Osteocyte (in vitro differentiated cells): ENCODE measurements around the gene TSFM. TPM values are rescaled to one million over a fixed set of nuclear protein-coding genes. Genes with fewer than 3 reads are reported as not detected.
"Not testable (repeated sequence)": the region's sequence is repeated elsewhere in the genome, so short reads cannot be mapped to it uniquely, and the experiment has no call there.

Experiments used
- DNase-seq: peaks from one replicate; pipeline ENCODE4 v3.0.0; 2021; ENCODE audit warnings: mixed read lengths; ENCODE audit not compliant: unreplicated experiment; ENCODE audit errors: extremely low spot score
- H3K27ac Mint-ChIP-seq: one replicate; pipeline ENCODE4 v1.8.0; 2021; ENCODE audit warnings: mild to moderate bottlenecking, mixed read lengths; ENCODE audit not compliant: unreplicated experiment
- H3K27me3 Mint-ChIP-seq: one replicate; pipeline ENCODE4 v1.8.0; 2021; ENCODE audit warnings: mixed read lengths; ENCODE audit not compliant: unreplicated experiment
- H3K36me3 Mint-ChIP-seq: one replicate; pipeline ENCODE4 v1.8.0; 2021; ENCODE audit warnings: mixed read lengths; ENCODE audit not compliant: unreplicated experiment
- H3K4me1 Mint-ChIP-seq: one replicate; pipeline ENCODE4 v1.8.0; 2021; ENCODE audit warnings: mixed read lengths; ENCODE audit not compliant: unreplicated experiment
- H3K4me3 Mint-ChIP-seq: one replicate; pipeline ENCODE4 v1.8.0; 2021; ENCODE audit warnings: mild to moderate bottlenecking, moderate library complexity, mixed read lengths; ENCODE audit not compliant: unreplicated experiment
- H3K9me3 Mint-ChIP-seq: one replicate; pipeline ENCODE4 v1.8.0; 2021; ENCODE audit warnings: mixed read lengths; ENCODE audit not compliant: unreplicated experiment
- total RNA-seq: library from RNA; stranded (reverse); gene quantifications from 2 replicates; pipeline ENCODE4 v1.2.1, GENCODE V29; 2021
- TF ChIP-seq, protein P1 (sequence below): fragments of 200-600 bp; sonication (generic); IDR thresholded peaks from 2 replicates; pipeline ENCODE4 v1.5.0; 2021; ENCODE audit warnings: antibody characterized with exemption, mild to moderate bottlenecking, moderate library complexity

The TSFM gene
- total RNA-seq, 1 donor from 2014 or later = 28.5 TPM

DNA sequence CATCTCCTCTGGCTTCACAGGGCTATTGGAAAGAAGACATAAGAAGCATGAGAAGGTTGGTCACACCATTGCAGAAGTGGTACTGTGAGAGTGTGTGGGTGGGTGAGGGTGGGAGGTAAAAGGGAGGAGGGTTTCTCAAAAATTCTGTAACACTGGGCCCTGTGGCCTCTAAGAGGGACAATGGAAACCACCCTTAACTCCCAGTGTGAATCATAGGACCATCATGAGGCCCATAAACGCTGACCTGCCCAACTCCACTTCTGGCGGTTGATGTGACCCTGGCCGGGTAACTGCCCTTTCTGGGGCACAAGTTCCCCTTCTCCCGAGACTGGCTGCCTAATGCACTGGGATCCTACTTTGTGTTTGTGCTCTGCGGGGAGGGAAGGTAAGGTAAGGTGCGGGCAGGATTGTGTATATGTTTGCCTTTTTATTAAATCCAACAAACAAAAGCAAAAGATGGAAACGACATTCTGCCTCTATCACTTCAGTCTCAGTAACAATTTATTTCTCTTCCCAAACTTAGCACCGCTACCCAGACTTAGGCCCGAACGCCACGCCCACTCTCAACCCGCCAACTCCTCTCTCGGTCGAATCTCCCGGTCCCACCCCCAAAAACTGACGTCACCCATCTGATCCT is 11.2 kb upstream of the TSFM start:
- peak; percentile 91 for DNase-seq
- no peaks in the 10 kb centered on the region for H3K9me3 Mint-ChIP-seq
- peak overlapping the region; percentile 99 for H3K27ac Mint-ChIP-seq
- peaks cover 15% of the 10 kb centered on the region for H3K36me3 Mint-ChIP-seq
- H3K4me3 Mint-ChIP-seq = peak overlapping the region; percentile 98
- H3K27me3 Mint-ChIP-seq = peaks cover 4% of the 10 kb centered on the region
- H3K4me1 Mint-ChIP-seq = peaks cover 28% of the 10 kb centered on the region
- TF ChIP-seq, protein P1, sequence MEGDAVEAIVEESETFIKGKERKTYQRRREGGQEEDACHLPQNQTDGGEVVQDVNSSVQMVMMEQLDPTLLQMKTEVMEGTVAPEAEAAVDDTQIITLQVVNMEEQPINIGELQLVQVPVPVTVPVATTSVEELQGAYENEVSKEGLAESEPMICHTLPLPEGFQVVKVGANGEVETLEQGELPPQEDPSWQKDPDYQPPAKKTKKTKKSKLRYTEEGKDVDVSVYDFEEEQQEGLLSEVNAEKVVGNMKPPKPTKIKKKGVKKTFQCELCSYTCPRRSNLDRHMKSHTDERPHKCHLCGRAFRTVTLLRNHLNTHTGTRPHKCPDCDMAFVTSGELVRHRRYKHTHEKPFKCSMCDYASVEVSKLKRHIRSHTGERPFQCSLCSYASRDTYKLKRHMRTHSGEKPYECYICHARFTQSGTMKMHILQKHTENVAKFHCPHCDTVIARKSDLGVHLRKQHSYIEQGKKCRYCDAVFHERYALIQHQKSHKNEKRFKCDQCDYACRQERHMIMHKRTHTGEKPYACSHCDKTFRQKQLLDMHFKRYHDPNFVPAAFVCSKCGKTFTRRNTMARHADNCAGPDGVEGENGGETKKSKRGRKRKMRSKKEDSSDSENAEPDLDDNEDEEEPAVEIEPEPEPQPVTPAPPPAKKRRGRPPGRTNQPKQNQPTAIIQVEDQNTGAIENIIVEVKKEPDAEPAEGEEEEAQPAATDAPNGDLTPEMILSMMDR = no peak

DNA sequence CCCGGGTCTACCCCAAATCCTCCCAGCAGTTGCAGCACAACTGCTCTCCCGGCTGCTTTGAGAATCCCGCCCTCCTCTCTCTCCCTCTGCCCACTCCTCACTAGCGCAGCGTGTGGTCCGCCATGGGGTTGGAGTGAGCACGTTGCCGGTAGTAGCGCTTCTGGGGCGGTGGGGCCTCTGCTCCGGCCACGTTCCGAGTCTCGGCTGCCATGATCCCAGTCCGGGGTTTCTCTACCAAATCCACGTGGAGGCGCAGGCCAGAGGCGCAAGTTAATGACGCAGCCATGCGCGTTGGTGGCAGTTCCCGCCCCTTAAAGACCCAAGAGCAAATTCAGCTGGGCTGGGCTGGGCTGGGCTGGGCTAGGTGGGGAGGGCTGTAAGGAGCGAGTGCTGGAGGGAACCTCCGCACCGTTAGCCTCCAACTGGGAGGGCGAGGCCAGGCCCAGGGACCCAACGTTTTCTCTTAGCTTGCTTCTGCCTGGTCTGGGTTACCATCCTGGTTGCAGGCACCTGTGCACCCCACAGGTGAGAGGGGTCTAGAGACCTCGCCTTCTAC is 10.6 kb upstream of the TSFM start, which contains the start of gene METTL1:
Gene METTL1, minus strand, starts transcription at position 233 of the 556 bp plus-strand sequence. Its CDS starts 22 bp downstream, at position 211.
- H3K4me1 Mint-ChIP-seq = peaks cover 22% of the 10 kb centered on the region

DNA sequence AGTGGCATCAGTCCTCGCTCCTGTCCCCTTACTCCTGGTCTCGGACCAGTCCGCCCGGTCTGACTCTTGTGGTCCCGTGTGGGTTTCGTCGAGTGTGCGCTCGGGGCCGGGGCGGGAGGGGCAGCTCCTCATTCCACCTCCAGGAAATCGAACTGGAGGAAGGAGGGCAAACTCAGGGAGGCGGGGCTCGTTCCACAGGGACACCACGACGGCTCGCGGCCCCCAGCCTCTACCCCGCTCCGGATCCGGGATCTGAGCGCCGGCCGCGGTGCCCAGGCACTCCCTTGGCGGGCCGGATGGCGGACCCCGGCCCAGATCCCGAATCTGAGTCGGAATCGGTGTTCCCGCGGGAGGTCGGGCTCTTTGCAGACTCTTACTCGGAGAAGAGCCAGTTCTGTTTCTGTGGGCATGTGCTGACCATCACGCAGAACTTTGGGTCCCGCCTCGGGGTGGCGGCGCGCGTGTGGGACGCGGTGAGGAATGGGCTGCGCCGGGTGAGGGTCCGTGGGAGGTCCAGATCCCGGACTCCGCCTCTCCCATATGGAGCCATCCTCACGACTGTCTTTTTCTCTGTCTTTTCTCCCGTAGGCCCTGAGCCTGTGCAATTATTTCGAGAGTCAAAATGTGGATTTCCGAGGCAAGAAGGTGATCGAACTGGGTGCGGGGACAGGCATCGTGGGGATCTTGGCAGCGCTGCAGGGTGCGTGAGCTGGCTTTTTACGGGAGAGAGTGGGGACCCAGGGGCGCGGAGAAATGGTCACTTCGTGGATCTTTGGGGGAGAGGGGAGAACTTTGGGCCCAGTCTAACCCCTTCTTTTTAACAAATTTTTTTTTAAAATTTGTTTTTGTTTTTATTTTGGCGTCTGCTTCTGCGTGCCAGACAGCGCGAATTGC is 9.9 kb upstream of the TSFM start, which contains the start of gene EEF1AKMT3:
Gene EEF1AKMT3, plus strand, starts transcription at position 186 of the 894 bp plus-strand sequence. Its CDS starts 111 bp downstream, at position 297.
- H3K4me1 Mint-ChIP-seq = peaks cover 21% of the 10 kb centered on the region
- H3K36me3 Mint-ChIP-seq = peaks cover 17% of the 10 kb centered on the region
- peak within 1 kb of the TSS; percentile 99 for H3K27ac Mint-ChIP-seq
- TF ChIP-seq, protein P1 = no peak
- peak within 1 kb of the TSS; percentile 98 for H3K4me3 Mint-ChIP-seq
- H3K9me3 Mint-ChIP-seq = no peaks in the 10 kb centered on the region
- H3K27me3 Mint-ChIP-seq = no peaks in the 10 kb centered on the region
- no peak for DNase-seq

More for the DNA sequence above, 10.6 kb upstream of the TSFM start, which contains the start of gene METTL1:
- TF ChIP-seq, protein P1 = no peak
- Mint-ChIP-seq H3K9me3 (no peaks in the 10 kb centered on the region), H3K36me3 (peaks cover 15% of the 10 kb centered on the region), H3K27ac (peak within 1 kb of the TSS; percentile 99), H3K4me3 (peak within 1 kb of the TSS; percentile 98), H3K27me3 (no peaks in the 10 kb centered on the region)
- peak; percentile 97 for DNase-seq

DNA sequence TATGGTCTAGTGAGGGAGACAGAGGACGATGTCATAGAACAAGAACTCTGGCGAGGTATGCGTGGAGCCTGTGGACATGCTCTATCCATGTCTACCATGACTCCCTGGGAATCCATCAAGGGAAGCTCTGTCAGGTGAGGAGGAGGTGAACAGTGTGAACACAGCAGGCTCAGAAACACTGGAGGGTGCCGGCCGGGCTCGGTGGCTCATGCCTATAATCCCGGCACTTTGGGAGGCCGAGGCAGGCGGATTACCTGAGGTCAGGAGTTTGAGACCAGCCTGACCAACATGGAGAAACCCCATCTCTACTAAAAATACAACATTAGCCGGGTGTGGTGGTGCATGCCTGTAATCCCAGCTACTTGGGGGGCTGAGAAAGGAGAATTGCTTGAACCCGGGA is 8.0 kb upstream of the TSFM start:
- H3K4me3 Mint-ChIP-seq, DNase-seq, H3K27me3 Mint-ChIP-seq, H3K9me3 Mint-ChIP-seq, H3K27ac Mint-ChIP-seq: not testable (repeated sequence)
- Mint-ChIP-seq H3K4me1 (peaks cover 22% of the 10 kb centered on the region), H3K36me3 (peaks cover 11% of the 10 kb centered on the region)

DNA sequence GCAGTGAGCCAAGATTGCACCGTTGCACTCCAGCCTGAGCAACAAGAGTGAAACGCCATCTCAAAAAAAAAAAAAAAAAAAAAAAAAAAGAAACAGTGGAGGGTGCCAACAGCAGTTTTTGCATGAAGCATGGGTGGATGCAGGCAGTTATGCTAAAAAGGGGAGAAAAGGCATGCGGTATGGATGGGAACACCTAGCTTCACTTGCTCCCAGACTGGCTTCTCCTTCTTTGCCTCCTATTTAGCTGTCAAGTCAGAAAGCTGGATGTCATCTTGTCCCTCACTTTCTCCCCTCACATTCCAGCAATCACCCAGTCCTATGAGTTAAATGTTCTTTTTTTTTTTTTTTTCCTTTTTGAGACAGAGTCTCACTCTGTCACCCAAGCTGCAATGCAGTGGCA is 7.5 kb upstream of the TSFM start:
- H3K27me3 Mint-ChIP-seq = no peaks in the 10 kb centered on the region
- no peak overlapping the region for H3K4me3 Mint-ChIP-seq
- TF ChIP-seq, protein P1 = no peak
- H3K9me3 Mint-ChIP-seq = no peaks in the 10 kb centered on the region
- peaks cover 23% of the 10 kb centered on the region for H3K4me1 Mint-ChIP-seq
- H3K27ac Mint-ChIP-seq = no peak overlapping the region
- no peak for DNase-seq
- H3K36me3 Mint-ChIP-seq = peaks cover 11% of the 10 kb centered on the region
